Liver (tissue), 9 donors: ENCODE data around the gene TNFRSF25. TPM values are rescaled to one million over a fixed set of nuclear protein-coding genes. Genes with fewer than 3 reads are reported as not detected.
"Not testable (repeated sequence)": the region's sequence is repeated elsewhere in the genome, so short reads cannot be mapped to it uniquely, and the experiment has no call there.

ENCODE experiments used
- DNase-seq: peaks from one replicate; pipeline ENCODE4 v3.0.0-alpha.2; 2017; ENCODE audit warnings: low spot score
- H3K27ac ChIP-seq, 2 donors: one replicate each; pipeline ENCODE4 v1.7.0; 2013; ENCODE audit warnings: inconsistent platforms in 2 of 2, low read length in 2 of 2, control low read depth in 1 of 2, low read depth in 1 of 2, mild to moderate bottlenecking in 1 of 2
- H3K27me3 ChIP-seq, 4 donors: one replicate each; pipeline versions ENCODE4 v1.6.1 to v1.7.0; 2013; ENCODE audit warnings: low read length in 3 of 4, inconsistent platforms in 1 of 4, mild to moderate bottlenecking in 1 of 4, moderate library complexity in 1 of 4; ENCODE audit not compliant: control insufficient read depth in 4 of 4, insufficient read depth in 4 of 4
- H3K36me3 ChIP-seq, 4 donors: one replicate each; pipeline versions ENCODE4 v1.6.1 to v1.7.0; 2013; ENCODE audit warnings: low read length in 3 of 4, mild to moderate bottlenecking in 3 of 4, low read depth in 1 of 4, moderate library complexity in 1 of 4; ENCODE audit not compliant: control insufficient read depth in 4 of 4, insufficient read depth in 3 of 4
- H3K4me1 ChIP-seq, 4 donors: one replicate each; pipeline versions ENCODE4 v1.6.1 to v1.7.0; 2013; ENCODE audit warnings: low read length in 3 of 4, mild to moderate bottlenecking in 3 of 4, moderate library complexity in 1 of 4; ENCODE audit not compliant: control insufficient read depth in 4 of 4, insufficient read depth in 4 of 4
- H3K4me3 ChIP-seq, 3 donors: one replicate each; pipeline versions ENCODE4 v1.6.1 to v1.7.0; 2013; ENCODE audit warnings: low read length in 3 of 3, control low read depth in 1 of 3, low read depth in 1 of 3, mild to moderate bottlenecking in 1 of 3
- H3K9ac ChIP-seq, 2 donors: one replicate each; pipeline ENCODE4 v1.7.0; 2013; ENCODE audit warnings: low read length in 2 of 2, mild to moderate bottlenecking in 2 of 2, moderate library complexity in 2 of 2, control low read depth in 1 of 2, low read depth in 1 of 2
- H3K9me3 ChIP-seq, 4 donors: one replicate each; pipeline versions ENCODE4 v1.6.1 to v1.7.0; 2013; ENCODE audit warnings: low read length in 3 of 4; ENCODE audit not compliant: control insufficient read depth in 4 of 4
- EGR1 ChIP-seq, 2 donors: IDR thresholded peaks; 2 replicates each; pipeline ENCODE4 v1.6.1; 2016 to 2018; ENCODE audit warnings: antibody characterized with exemption in 2 of 2, low read depth in 2 of 2
- FOXA1 ChIP-seq: IDR thresholded peaks from 2 replicates; pipeline ENCODE4 v1.6.1; 2016; ENCODE audit warnings: antibody characterized with exemption
- FOXA2 ChIP-seq: IDR thresholded peaks from 2 replicates; pipeline ENCODE4 v1.6.1; 2016; ENCODE audit warnings: antibody characterized with exemption
- GABPA ChIP-seq, 2 donors: IDR thresholded peaks in 1 of 2; conservative IDR thresholded peaks in 1 of 2; 2 replicates each; pipeline ENCODE4 v1.6.1; 2016; ENCODE audit warnings: antibody characterized with exemption in 2 of 2, mild to moderate bottlenecking in 1 of 2, moderate library complexity in 1 of 2
- HNF4A ChIP-seq, 2 donors: conservative IDR thresholded peaks; 2 replicates each; pipeline ENCODE4 v1.6.1; 2016; ENCODE audit warnings: antibody characterized with exemption in 2 of 2, mild to moderate bottlenecking in 2 of 2
- HNF4G ChIP-seq: IDR thresholded peaks from 2 replicates; pipeline ENCODE4 v1.6.1; 2016; ENCODE audit warnings: antibody characterized with exemption
- JUND ChIP-seq, 2 donors: IDR thresholded peaks; 2 replicates each; pipeline ENCODE4 v1.6.1; 2016; ENCODE audit warnings: antibody characterized with exemption in 2 of 2
- NR2F2 ChIP-seq: IDR thresholded peaks from 2 replicates; pipeline ENCODE4 v1.6.1; 2016; ENCODE audit warnings: antibody characterized with exemption
- RAD21 ChIP-seq, 2 donors: IDR thresholded peaks; 2 replicates each; pipeline ENCODE4 v1.6.1; 2016; ENCODE audit warnings: antibody characterized with exemption in 2 of 2, mild to moderate bottlenecking in 2 of 2
- RXRA ChIP-seq, 2 donors: IDR thresholded peaks; 2 replicates each; pipeline ENCODE4 v1.6.1; 2017 to 2018; ENCODE audit warnings: antibody characterized with exemption in 2 of 2, mild to moderate bottlenecking in 1 of 2
- SP1 ChIP-seq: IDR thresholded peaks from 2 replicates; pipeline ENCODE4 v1.6.1; 2018; ENCODE audit warnings: antibody characterized with exemption, mild to moderate bottlenecking
- TAF1 ChIP-seq: conservative IDR thresholded peaks from 2 replicates; pipeline ENCODE4 v1.6.1; 2016; ENCODE audit warnings: antibody characterized with exemption, mild to moderate bottlenecking
- YY1 ChIP-seq: IDR thresholded peaks from 2 replicates; pipeline ENCODE4 v1.6.1; 2016; ENCODE audit warnings: antibody characterized with exemption, mild to moderate bottlenecking
- WGBS: extraction: QIAGEN DNeasy Blood & Tissue Kit; methylation state at CpG from one replicate; pipeline ENCODE4 v1.1.7; 2013; 5-methylcytosine and 5-hydroxymethylcytosine counted together
- polyA plus RNA-seq, 2 donors: library from polyadenylated mRNA; stranded (reverse) in 1 of 2; unstranded in 1 of 2; fragments of 200-250 nt in 1 of 2; fragments of >200 nt in 1 of 2; fragmentation: Nextera tagmentation in 1 of 2; extraction: Ambion mirVana in 1 of 2; gene quantifications; one replicate each; pipeline versions ENCODE4 v1.2.1 to v1.2.3, GENCODE V29; 2013 to 2015
- total RNA-seq, 2 donors: library from RNA; depleted of rRNA; stranded (reverse); fragments of >200 nt; gene quantifications; one replicate each; pipeline ENCODE4 v1.2.3, GENCODE V29; 2014
- TF ChIP-seq, protein P1 (sequence below): IDR thresholded peaks from 2 replicates; pipeline ENCODE4 v1.6.1; 2016; ENCODE audit warnings: antibody characterized with exemption
- TF ChIP-seq, protein P2 (sequence below): IDR thresholded peaks from 2 replicates; pipeline ENCODE4 v1.6.1; 2016; ENCODE audit warnings: antibody characterized with exemption, mild to moderate bottlenecking
- TF ChIP-seq, protein P3 (sequence below): IDR thresholded peaks from 2 replicates; pipeline ENCODE4 v1.6.1; 2016; ENCODE audit warnings: antibody characterized with exemption
- TF ChIP-seq, protein P4 (sequence below): fragments of 150-350 bp; IDR thresholded peaks from 2 replicates; pipeline ENCODE4 v1.5.1; 2017; ENCODE audit warnings: improper control_type of control experiment, low read depth, low read length; ENCODE audit not compliant: missing input control
- TF ChIP-seq, protein P5 (sequence below): IDR thresholded peaks from 2 replicates; pipeline ENCODE4 v1.6.1; 2016; ENCODE audit warnings: antibody characterized with exemption
- donor health status: healthy.
- donor health status: healthy.
- donor health status: healthy.
- donor health status: healthy.
- donor health status: healthy.

Gene TNFRSF25
- total and polyA plus RNA-seq, 4 donors: 0.78 to 2.6 (median 2.0) TPM

DNA sequence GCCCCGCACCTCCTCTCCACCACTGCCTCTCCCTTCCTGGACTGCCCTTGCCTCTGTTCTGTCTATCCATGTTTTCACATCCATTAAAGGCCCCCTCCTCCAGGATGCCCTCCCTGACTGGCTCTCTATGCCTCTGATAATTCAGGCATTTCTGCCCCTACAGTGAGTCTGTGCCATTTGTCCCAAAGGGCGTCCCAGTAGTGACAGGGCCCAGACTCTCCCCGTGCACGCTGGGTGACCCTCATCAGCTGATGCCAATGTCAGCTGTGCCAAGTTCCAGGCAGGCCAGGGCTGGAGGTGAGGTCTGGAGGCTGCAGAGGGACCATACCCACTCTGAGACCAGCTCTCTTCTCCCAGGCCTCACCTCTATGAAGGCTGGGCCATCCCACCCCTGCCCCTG, 28.7 kb upstream of the TNFRSF25 start:
- no peak overlapping the region for H3K9ac ChIP-seq
- TF ChIP-seq YY1 (no peak), EGR1 (IDR thresholded peaks at IDR 0.05; ENCODE audit: low read depth in 2 of 2) (no peak), HNF4G (no peak), RXRA (IDR thresholded peaks at IDR 0.05) (no peak), SP1 (no peak), GABPA (IDR thresholded peaks at IDR 0.05 in 1 of 2, conservative IDR thresholded peaks at IDR 0.05 in 1 of 2) (no peak), TAF1 (no peak), JUND (IDR thresholded peaks at IDR 0.05) (no peak), RAD21 (IDR thresholded peaks at IDR 0.05) (no peak), HNF4A (conservative IDR thresholded peaks at IDR 0.05) (no peak), FOXA1 (no peak), FOXA2 (no peak), NR2F2 (no peak)
- TF ChIP-seq, protein P1, sequence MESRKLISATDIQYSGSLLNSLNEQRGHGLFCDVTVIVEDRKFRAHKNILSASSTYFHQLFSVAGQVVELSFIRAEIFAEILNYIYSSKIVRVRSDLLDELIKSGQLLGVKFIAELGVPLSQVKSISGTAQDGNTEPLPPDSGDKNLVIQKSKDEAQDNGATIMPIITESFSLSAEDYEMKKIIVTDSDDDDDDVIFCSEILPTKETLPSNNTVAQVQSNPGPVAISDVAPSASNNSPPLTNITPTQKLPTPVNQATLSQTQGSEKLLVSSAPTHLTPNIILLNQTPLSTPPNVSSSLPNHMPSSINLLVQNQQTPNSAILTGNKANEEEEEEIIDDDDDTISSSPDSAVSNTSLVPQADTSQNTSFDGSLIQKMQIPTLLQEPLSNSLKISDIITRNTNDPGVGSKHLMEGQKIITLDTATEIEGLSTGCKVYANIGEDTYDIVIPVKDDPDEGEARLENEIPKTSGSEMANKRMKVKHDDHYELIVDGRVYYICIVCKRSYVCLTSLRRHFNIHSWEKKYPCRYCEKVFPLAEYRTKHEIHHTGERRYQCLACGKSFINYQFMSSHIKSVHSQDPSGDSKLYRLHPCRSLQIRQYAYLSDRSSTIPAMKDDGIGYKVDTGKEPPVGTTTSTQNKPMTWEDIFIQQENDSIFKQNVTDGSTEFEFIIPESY: no peak
- TF ChIP-seq, protein P2, sequence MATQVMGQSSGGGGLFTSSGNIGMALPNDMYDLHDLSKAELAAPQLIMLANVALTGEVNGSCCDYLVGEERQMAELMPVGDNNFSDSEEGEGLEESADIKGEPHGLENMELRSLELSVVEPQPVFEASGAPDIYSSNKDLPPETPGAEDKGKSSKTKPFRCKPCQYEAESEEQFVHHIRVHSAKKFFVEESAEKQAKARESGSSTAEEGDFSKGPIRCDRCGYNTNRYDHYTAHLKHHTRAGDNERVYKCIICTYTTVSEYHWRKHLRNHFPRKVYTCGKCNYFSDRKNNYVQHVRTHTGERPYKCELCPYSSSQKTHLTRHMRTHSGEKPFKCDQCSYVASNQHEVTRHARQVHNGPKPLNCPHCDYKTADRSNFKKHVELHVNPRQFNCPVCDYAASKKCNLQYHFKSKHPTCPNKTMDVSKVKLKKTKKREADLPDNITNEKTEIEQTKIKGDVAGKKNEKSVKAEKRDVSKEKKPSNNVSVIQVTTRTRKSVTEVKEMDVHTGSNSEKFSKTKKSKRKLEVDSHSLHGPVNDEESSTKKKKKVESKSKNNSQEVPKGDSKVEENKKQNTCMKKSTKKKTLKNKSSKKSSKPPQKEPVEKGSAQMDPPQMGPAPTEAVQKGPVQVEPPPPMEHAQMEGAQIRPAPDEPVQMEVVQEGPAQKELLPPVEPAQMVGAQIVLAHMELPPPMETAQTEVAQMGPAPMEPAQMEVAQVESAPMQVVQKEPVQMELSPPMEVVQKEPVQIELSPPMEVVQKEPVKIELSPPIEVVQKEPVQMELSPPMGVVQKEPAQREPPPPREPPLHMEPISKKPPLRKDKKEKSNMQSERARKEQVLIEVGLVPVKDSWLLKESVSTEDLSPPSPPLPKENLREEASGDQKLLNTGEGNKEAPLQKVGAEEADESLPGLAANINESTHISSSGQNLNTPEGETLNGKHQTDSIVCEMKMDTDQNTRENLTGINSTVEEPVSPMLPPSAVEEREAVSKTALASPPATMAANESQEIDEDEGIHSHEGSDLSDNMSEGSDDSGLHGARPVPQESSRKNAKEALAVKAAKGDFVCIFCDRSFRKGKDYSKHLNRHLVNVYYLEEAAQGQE: no peak
- TF ChIP-seq, protein P3, sequence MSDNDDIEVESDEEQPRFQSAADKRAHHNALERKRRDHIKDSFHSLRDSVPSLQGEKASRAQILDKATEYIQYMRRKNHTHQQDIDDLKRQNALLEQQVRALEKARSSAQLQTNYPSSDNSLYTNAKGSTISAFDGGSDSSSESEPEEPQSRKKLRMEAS: no peak
- TF ChIP-seq, protein P4, sequence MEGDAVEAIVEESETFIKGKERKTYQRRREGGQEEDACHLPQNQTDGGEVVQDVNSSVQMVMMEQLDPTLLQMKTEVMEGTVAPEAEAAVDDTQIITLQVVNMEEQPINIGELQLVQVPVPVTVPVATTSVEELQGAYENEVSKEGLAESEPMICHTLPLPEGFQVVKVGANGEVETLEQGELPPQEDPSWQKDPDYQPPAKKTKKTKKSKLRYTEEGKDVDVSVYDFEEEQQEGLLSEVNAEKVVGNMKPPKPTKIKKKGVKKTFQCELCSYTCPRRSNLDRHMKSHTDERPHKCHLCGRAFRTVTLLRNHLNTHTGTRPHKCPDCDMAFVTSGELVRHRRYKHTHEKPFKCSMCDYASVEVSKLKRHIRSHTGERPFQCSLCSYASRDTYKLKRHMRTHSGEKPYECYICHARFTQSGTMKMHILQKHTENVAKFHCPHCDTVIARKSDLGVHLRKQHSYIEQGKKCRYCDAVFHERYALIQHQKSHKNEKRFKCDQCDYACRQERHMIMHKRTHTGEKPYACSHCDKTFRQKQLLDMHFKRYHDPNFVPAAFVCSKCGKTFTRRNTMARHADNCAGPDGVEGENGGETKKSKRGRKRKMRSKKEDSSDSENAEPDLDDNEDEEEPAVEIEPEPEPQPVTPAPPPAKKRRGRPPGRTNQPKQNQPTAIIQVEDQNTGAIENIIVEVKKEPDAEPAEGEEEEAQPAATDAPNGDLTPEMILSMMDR: no peak
- TF ChIP-seq, protein P5, sequence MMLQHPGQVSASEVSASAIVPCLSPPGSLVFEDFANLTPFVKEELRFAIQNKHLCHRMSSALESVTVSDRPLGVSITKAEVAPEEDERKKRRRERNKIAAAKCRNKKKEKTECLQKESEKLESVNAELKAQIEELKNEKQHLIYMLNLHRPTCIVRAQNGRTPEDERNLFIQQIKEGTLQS: no peak
- WGBS: 85% methylated on average over 4 of the region's 4 CpGs
- H3K9me3 ChIP-seq: no peaks in the 10 kb centered on the region
- H3K27me3 ChIP-seq: no peaks in the 10 kb centered on the region
- H3K27ac ChIP-seq: no peak overlapping the region
- no peak overlapping the region for H3K4me3 ChIP-seq
- H3K4me1 ChIP-seq: peaks cover 5 to 24% (median 18%) of the 10 kb centered on the region in 4 donors
- H3K36me3 ChIP-seq: no peaks in the 10 kb centered on the region
- DNase-seq: no peak

DNA sequence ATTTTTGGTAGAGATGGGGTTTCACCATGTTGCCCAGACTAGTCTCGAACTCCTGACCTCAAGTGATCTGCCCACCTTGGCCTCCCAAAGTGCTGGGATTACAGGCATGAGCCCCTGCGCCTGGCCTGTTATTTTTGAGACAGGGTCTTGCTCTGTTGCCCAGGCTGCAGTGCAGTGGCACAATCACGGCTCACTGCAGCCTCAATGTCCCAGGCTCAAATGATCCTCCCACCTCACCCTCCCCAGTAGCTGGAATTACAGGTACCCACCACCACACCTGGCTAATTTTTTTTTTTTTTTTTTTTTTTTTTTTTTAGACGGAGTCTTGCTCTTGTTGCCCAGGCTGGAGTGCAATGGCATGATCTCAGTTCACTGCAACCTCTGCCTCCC, 27.9 kb upstream of the TNFRSF25 start:
- H3K9me3 ChIP-seq, DNase-seq, H3K9ac ChIP-seq, H3K36me3 ChIP-seq, H3K4me3 ChIP-seq, H3K27me3 ChIP-seq, H3K27ac ChIP-seq: not testable (repeated sequence)
- peaks cover 5 to 24% (median 18%) of the 10 kb centered on the region in 4 donors for H3K4me1 ChIP-seq
- WGBS: 82% methylated on average over 4 of the region's 4 CpGs
